Measurements from ENCODE around the gene LPIN2.
A peak's percentile ranks its signal among the peaks of the same experiment; 100 is the strongest.

Gene LPIN2

DNA sequence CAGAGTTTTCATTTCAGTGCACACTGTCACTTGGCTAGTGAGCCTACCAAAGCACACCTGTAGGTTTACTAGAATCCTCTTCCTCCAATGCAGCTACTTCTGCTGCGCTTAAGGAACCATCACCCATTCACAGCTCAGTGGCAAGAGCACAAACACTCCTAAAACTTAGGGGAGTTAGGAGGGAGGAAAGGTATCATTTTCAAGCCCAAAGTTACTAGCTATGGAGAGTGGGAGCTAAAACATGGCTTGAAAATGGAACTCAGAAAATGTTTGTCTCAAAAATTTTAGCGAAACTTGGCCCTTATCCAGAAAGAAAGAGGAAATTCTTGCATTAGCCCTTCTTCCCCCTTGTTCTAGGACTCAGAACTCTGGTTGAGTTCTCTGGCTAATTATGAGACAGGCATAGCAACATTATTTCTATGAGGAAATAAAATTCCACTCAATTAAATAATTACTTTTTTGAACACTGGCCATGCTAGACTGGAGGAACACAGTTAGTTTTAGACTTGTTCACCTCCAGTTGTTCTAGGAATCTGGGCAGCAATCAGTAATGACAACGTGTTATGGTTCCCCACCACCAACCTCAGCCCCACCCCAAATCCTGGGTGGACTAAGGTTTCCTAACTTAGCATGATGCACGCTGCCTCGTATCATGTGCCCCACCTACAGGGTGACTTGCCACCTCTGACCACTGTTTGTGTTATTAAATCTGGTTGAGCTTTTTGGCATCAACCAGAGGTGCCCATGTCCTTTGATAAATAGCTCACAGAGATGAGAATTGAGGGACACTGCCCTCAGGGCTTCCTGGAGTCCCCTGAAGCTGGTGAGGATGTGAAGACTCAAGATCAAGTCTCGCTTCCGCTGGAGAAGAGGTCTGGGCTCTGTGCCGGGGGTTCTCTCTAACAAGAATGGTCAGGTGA is 32.8 kb downstream of the LPIN2 start:
- peak overlapping the region; percentile 4; the same call in 1 of the 2 replicates for H3K4me3 ChIP-seq (ENCODE audit: low read depth, low read length)
- DNase-seq (ENCODE audit: low read depth), result peak; percentile 58
- no peak for TF ChIP-seq CTCF (IDR thresholded peaks at IDR 0.05; ENCODE audit: insufficient read depth, low read depth, low read length, missing control alignments)

GRCh38 chr18:2979129-2979528 is 33.8 kb downstream of the LPIN2 start:
- H3K4me3 ChIP-seq (ENCODE audit: low read depth, low read length), result peak overlapping the region; percentile 46
- no peak for DNase-seq (ENCODE audit: low read depth)
- no peak for TF ChIP-seq CTCF (IDR thresholded peaks at IDR 0.05; ENCODE audit: insufficient read depth, low read depth, low read length, missing control alignments)

DNA sequence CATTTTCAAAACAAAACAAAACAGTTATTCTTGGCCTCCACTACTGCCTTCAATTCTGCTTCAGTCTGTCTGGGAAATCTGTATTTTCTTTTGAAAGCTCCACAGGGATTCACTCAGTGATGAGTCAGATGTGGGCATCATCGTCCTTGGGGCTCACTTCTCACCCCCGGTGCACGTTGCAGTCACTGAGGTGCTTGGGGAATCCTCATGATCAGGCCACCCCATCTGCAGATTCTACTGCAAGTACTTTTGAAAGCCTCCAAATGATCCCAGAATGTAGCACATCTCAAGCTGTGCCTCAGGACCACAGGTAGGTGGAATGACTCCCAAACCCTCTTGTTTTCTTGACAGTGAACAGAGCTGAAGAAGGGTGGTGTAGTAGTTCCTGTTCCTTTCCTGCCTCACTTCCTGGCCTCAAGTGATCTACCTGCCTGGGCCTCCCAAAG is 34.3 kb downstream of the LPIN2 start:
- peak overlapping the region; percentile 46 for H3K4me3 ChIP-seq (ENCODE audit: low read depth, low read length)
- no peak for TF ChIP-seq CTCF (IDR thresholded peaks at IDR 0.05; ENCODE audit: insufficient read depth, low read depth, low read length, missing control alignments)
- no peak for DNase-seq (ENCODE audit: low read depth)

GRCh38 chr18:2978208-2978607 is 34.7 kb downstream of the LPIN2 start:
- peak; percentile 68 for DNase-seq (ENCODE audit: low read depth)
- no peak for TF ChIP-seq CTCF (IDR thresholded peaks at IDR 0.05; ENCODE audit: insufficient read depth, low read depth, low read length, missing control alignments)
- peak overlapping the region; percentile 46 for H3K4me3 ChIP-seq (ENCODE audit: low read depth, low read length)

DNA sequence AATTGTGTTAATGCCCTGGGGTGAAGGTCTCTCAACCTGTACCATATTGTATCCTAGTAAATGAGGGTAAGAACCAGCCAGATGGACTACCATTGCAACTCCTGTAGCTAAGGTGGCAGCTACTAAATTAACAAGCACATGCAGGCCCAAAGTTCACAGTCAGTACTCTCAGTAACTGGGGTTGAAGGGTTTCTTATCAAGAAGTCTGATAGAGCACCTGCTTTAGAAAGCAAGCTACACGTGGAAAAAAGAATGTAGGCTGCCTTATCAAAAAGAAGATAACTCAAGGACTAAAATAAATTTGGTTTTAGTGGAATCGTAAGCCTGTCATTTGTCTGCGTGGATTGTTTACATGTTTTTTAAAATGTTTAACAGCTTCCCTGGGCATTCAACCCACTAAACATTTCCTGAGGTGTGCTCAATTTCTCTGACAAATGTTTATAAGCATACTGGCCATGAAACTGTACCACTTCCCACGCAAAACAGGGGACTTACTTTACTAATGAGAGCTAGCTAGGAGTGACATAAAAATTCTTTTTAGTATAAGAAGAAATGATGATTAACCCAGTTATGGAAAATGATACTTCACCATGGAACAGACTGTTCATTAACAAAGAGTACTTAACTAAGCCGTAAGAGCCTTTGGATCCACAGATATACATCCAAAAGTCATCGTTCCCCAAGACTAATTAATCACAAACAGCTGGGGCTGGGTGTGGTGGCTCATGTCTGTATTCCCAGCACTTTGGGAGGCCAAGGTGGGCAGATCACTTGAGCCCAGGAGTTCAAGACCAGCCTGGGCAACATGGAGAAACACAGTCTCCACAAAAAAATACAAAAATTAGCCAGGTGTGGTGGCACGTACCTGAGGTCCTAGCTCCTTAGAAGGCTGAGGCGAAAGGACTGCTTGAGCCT is 36.5 kb downstream of the LPIN2 start:
- no peak for DNase-seq (ENCODE audit: low read depth)
- H3K4me3 ChIP-seq (ENCODE audit: low read depth, low read length), result no peak overlapping the region
- no peak for TF ChIP-seq CTCF (IDR thresholded peaks at IDR 0.05; ENCODE audit: insufficient read depth, low read depth, low read length, missing control alignments)

DNA sequence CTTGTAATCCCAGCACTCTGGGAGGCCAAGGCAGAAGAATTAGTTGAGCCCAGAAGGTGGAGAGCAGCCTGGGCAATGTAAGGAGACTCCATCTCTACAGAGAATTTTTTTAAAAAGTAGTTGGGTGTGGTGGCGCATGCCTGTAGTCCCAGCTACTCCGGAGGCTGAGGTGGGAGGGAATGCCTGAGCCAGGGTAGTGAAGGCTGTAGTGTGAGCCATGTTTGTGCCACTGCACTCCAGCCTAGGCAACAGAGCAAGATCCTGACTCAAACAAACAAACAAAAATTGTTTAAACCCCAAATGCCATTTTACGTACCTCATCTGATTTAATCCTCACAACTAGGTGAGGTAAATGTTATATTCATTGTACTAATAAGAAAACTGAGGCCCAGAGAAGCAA is 38.2 kb downstream of the LPIN2 start:
- TF ChIP-seq CTCF (IDR thresholded peaks at IDR 0.05; ENCODE audit: insufficient read depth, low read depth, low read length, missing control alignments), result no peak
- no peak overlapping the region for H3K4me3 ChIP-seq (ENCODE audit: low read depth, low read length)
- DNase-seq (ENCODE audit: low read depth), result no peak
